WTC11 (cell line): ENCODE data around the gene HSDL1.

Source experiments
- IRF2 ChIP-seq: sonication (generic); formaldehyde crosslinking; IDR thresholded peaks from 2 replicates; pipeline ENCODE4 v1.8.0; 2022; ENCODE audit warnings: low read depth, missing genetic modification reagents, borderline replicate concordance
- ZNF121 ChIP-seq: sonication (generic); formaldehyde crosslinking; IDR thresholded peaks from 2 replicates; pipeline ENCODE4 v1.8.0; 2023; ENCODE audit warnings: missing genetic modification reagents
- ZNF232 ChIP-seq: sonication (generic); formaldehyde crosslinking; IDR thresholded peaks from 2 replicates; pipeline ENCODE4 v1.8.0; 2022; ENCODE audit warnings: mild to moderate bottlenecking, missing genetic modification reagents
- ZNF423 ChIP-seq: fragments of 250-450 bp; sonication (Bioruptor Pico); IDR thresholded peaks from 2 replicates; pipeline ENCODE4 v2.1.2; 2022; ENCODE audit warnings: mild to moderate bottlenecking, moderate library complexity
- TF ChIP-seq, protein P1 (sequence below): fragments of 200-600 bp; IDR thresholded peaks from 2 replicates; pipeline ENCODE4 v1.8.0; 2022; ENCODE audit warnings: antibody characterized with exemption
- TF ChIP-seq, protein P2 (sequence below): sonication (generic); formaldehyde crosslinking; IDR thresholded peaks from 2 replicates; pipeline ENCODE4 v1.8.1; 2022; ENCODE audit warnings: low read depth, missing genetic modification reagents, borderline replicate concordance
- TF ChIP-seq, protein P3 (sequence below): sonication (generic); formaldehyde crosslinking; IDR thresholded peaks from 2 replicates; pipeline ENCODE4 v1.8.0; 2023; ENCODE audit warnings: missing genetic modification reagents
- TF ChIP-seq, protein P4 (sequence below): sonication (generic); formaldehyde crosslinking; IDR thresholded peaks from 2 replicates; pipeline ENCODE4 v1.8.0; 2022; ENCODE audit warnings: mild to moderate bottlenecking, missing genetic modification reagents
- TF ChIP-seq, protein P5 (sequence below): sonication (generic); formaldehyde crosslinking; IDR thresholded peaks from 2 replicates; pipeline ENCODE4 v1.8.1; 2022; ENCODE audit warnings: mild to moderate bottlenecking, missing genetic modification reagents, moderate library complexity, borderline replicate concordance
- TF ChIP-seq, protein P6 (sequence below): sonication (generic); formaldehyde crosslinking; IDR thresholded peaks from 2 replicates; pipeline ENCODE4 v1.8.0; 2022; ENCODE audit warnings: mild to moderate bottlenecking, missing genetic modification reagents

DNA sequence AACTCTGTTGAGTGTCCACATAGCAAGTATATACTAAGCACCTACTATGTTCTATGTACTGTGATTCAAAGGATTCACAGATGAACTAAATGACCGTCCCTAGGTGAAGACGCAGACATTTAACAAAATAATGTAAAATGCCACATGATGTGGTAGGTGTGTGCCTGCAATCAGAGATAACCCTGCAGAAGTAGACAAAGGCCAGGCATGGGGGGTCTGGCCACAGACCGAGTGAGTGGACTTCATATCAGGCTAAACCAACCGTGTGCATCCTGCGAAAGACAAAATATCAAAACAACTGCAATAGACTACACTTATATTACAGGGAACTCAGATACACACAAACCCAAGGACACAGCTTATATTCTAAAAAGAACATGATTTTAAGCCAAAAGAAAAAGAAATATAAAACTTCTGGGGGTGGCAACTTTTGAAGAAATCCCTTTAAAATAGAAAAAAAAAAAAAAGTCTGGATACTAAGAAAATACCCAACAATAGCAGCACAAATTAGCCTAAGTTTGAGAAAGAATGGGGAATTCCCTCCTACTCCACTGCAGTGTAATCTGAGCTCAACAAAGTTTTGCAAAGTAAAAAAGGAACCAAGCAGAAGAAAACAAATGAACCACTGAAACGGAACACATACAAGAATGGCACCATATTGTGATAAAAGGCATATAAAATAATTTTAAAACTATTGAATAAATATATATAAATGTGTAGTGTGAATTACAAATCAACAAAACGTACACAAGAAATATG lies 12.3 kb downstream of the HSDL1 start:
- TF ChIP-seq, protein P1, sequence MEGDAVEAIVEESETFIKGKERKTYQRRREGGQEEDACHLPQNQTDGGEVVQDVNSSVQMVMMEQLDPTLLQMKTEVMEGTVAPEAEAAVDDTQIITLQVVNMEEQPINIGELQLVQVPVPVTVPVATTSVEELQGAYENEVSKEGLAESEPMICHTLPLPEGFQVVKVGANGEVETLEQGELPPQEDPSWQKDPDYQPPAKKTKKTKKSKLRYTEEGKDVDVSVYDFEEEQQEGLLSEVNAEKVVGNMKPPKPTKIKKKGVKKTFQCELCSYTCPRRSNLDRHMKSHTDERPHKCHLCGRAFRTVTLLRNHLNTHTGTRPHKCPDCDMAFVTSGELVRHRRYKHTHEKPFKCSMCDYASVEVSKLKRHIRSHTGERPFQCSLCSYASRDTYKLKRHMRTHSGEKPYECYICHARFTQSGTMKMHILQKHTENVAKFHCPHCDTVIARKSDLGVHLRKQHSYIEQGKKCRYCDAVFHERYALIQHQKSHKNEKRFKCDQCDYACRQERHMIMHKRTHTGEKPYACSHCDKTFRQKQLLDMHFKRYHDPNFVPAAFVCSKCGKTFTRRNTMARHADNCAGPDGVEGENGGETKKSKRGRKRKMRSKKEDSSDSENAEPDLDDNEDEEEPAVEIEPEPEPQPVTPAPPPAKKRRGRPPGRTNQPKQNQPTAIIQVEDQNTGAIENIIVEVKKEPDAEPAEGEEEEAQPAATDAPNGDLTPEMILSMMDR, result no peak
- TF ChIP-seq ZNF423 (CRISPR knock-in tag) (no peak), ZNF121 (CRISPR knock-in tag) (no peak), ZNF232 (CRISPR knock-in tag) (no peak), IRF2 (no peak)
- TF ChIP-seq, protein P2, sequence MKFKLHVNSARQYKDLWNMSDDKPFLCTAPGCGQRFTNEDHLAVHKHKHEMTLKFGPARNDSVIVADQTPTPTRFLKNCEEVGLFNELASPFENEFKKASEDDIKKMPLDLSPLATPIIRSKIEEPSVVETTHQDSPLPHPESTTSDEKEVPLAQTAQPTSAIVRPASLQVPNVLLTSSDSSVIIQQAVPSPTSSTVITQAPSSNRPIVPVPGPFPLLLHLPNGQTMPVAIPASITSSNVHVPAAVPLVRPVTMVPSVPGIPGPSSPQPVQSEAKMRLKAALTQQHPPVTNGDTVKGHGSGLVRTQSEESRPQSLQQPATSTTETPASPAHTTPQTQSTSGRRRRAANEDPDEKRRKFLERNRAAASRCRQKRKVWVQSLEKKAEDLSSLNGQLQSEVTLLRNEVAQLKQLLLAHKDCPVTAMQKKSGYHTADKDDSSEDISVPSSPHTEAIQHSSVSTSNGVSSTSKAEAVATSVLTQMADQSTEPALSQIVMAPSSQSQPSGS, result no peak
- TF ChIP-seq, protein P3, sequence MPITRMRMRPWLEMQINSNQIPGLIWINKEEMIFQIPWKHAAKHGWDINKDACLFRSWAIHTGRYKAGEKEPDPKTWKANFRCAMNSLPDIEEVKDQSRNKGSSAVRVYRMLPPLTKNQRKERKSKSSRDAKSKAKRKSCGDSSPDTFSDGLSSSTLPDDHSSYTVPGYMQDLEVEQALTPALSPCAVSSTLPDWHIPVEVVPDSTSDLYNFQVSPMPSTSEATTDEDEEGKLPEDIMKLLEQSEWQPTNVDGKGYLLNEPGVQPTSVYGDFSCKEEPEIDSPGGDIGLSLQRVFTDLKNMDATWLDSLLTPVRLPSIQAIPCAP (CRISPR knock-in tag), result no peak
- TF ChIP-seq, protein P4, sequence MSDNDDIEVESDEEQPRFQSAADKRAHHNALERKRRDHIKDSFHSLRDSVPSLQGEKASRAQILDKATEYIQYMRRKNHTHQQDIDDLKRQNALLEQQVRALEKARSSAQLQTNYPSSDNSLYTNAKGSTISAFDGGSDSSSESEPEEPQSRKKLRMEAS (CRISPR knock-in tag), result no peak
- TF ChIP-seq, protein P5, sequence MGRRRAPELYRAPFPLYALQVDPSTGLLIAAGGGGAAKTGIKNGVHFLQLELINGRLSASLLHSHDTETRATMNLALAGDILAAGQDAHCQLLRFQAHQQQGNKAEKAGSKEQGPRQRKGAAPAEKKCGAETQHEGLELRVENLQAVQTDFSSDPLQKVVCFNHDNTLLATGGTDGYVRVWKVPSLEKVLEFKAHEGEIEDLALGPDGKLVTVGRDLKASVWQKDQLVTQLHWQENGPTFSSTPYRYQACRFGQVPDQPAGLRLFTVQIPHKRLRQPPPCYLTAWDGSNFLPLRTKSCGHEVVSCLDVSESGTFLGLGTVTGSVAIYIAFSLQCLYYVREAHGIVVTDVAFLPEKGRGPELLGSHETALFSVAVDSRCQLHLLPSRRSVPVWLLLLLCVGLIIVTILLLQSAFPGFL, result no peak
- TF ChIP-seq, protein P6, sequence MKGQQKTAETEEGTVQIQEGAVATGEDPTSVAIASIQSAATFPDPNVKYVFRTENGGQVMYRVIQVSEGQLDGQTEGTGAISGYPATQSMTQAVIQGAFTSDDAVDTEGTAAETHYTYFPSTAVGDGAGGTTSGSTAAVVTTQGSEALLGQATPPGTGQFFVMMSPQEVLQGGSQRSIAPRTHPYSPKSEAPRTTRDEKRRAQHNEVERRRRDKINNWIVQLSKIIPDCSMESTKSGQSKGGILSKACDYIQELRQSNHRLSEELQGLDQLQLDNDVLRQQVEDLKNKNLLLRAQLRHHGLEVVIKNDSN, result no peak
